ENCODE measurements around the gene CAND1.

- TF ChIP-seq CTCF (IDR thresholded peaks at IDR 0.05; ENCODE audit: low read length) (no peak), EZH2 (IDR thresholded peaks at IDR 0.05; ENCODE audit: borderline replicate concordance, low read length) (no peak)
Observed at GRCh38 chr12:67356380-67356774, 87.2 kb downstream of the CAND1 start.

Data from OCI-LY1 (cell line).